ENCODE measurements around the gene CHST11. TPM values are rescaled to one million over a fixed set of nuclear protein-coding genes. Genes with fewer than 3 reads are reported as not detected.
A peak's percentile ranks its signal among the peaks of the same experiment; 100 is the strongest.

The CHST11 gene
- total RNA-seq (2012; rRNA removed) (1.4 TPM in 2 replicates), polyA plus RNA-seq (2012; rRNA removed) (2.7 and 4.3 TPM in 2 replicates), Bru-seq, nascent RNA (percentile 31 among the genes with signal in this experiment), BruChase-seq, experiment 1, labeled RNA remaining after a 6-hour chase (percentile 36 among the genes with signal in this experiment), BruChase-seq, experiment 2, labeled RNA remaining after a 2-hour chase (percentile 33 among the genes with signal in this experiment)
- polyA plus RNA-seq (2012; cell fraction: cytosol; rRNA removed), result 2.5 and 2.8 TPM in 2 replicates
- 0.69 and 1.6 TPM in 2 replicates for polyA plus RNA-seq (2012; cell fraction: nucleus; rRNA removed; ENCODE audit: low replicate concordance)
- long read RNA-seq, result 0 reads

DNA sequence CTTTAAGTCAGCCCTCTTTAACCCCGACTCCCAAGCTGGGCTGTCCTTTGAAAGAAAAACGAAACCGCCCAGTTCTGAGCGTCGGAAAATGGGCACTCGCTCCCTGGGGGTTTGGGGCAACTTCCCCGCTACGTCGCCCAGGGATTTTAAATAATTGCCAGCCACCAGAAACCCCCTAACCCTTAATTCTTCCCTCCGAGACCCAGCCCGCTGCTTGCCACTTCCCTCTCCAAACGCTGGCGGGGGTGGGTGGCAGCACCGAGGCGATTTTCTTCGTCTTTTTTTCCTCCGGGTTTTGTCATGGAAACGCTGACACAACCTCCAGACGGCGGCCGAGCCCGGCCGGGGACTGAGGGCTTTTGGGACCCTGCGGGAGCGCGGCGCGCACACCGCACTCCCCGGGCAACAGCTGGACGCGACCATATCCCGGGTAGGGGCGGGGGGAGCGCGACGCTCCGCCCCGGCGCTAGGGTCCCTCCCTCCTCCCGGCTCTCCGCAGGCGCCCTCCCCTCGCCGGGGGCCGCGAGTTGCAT is at the start of gene CHST11:
Gene CHST11, plus strand, starts transcription at position 532 of the 533 bp plus-strand sequence.
- no peak within 1 kb of the TSS for H3K14ac ChIP-seq (replicated peaks; ENCODE audit: low read depth, low read length)
- in situ Hi-C loops (cut with MboI; ENCODE audit: low sequenced_read_pairs) (no loop called here), dilution Hi-C loops (cut with HindIII; ENCODE audit: low sequenced_read_pairs, unreplicated experiment) (no loop called here), intact Hi-C loops (cut with micrococcal nuclease) (loop anchor here (2.0 kb wide), 1 partner anchor 420 kb away; no protein-coding TSS in a partner anchor)
- H3K56ac ChIP-seq (ENCODE audit: extremely low read depth, insufficient read depth, low read length), result no peak within 1 kb of the TSS
- peaks cover 7% of the 10 kb centered on the region for H3K9me1 ChIP-seq (ENCODE audit: insufficient read depth, low read length)
- TF ChIP-seq MAZ (IDR thresholded peaks at IDR 0.05; ENCODE audit: borderline replicate concordance, low read depth, low read length) (peak; percentile 87; the same call in 1 of the 2 replicates), CTCF (conservative IDR thresholded peaks at IDR 0.05; ENCODE audit: low read depth, low read length) (peak; percentile 18; the same call in 1 of the 2 replicates), POLR2A (IDR thresholded peaks at IDR 0.05; ENCODE audit: low read depth, low read length) (peak; percentile 30; the same call in 1 of the 2 replicates), MXI1 (IDR thresholded peaks at IDR 0.05; ENCODE audit: borderline replicate concordance, low read depth, low read length) (no peak)
- H3K27ac ChIP-seq (ENCODE audit: insufficient read depth, low read length), result no peak within 1 kb of the TSS
- WGBS, 2 experiments (ENCODE audit: extremely low coverage in 2 of 2, insufficient read length in 1 of 2), result 1% methylated on average over 15 of the region's 47 CpGs; no CpG with 5 or more reads in 1 of the 2 experiments
- no TSS peak for BruUV-seq (replicated peaks)
- H2AFZ ChIP-seq (replicated peaks; ENCODE audit: low read length, poor library complexity), result peak within 1 kb of the TSS; percentile 92
- no peak within 1 kb of the TSS for H4K91ac ChIP-seq (ENCODE audit: insufficient read depth, low read depth, low read length)
- H3K9ac ChIP-seq (ENCODE audit: low read depth, low read length), result peak within 1 kb of the TSS; percentile 57
- no peaks in the 10 kb centered on the region for H4K20me1 ChIP-seq (ENCODE audit: insufficient read depth, low read length)
- H3K23ac ChIP-seq (ENCODE audit: low read depth, low read length), result peak within 1 kb of the TSS; percentile 36; the same call in 1 of the 2 replicates
- peak within 1 kb of the TSS in 1 of 2 experiments; percentile 12; a peak in 1 of 4 replicates for H4K8ac ChIP-seq (ENCODE audit: low read depth in 2 of 2, low read length in 2 of 2)
- ATAC-seq (ENCODE audit: low read depth) (peak; percentile 95), DNase-seq (peak; percentile 79)
- H3K18ac ChIP-seq (ENCODE audit: low read depth, low read length), result no peak within 1 kb of the TSS
- H3K4me2 ChIP-seq (ENCODE audit: low read depth, low read length), result peak within 1 kb of the TSS; percentile 88
- ChIA-PET POLR2A (ENCODE audit: unreplicated experiment) (no interaction called here), CTCF (interaction anchor here (1.5 kb wide), 1 partner anchor 75 kb away, joined by 4 read pairs; no protein-coding TSS in a partner anchor)
- H3K9me3 ChIP-seq (ENCODE audit: control insufficient read depth, insufficient read depth, low read length), result no peaks in the 10 kb centered on the region
- peaks cover 2% of the 10 kb centered on the region; the same call in 1 of the 2 replicates for H3K4me1 ChIP-seq (ENCODE audit: control insufficient read depth, insufficient read depth, low read length)
- no peak within 1 kb of the TSS for H2BK20ac ChIP-seq (ENCODE audit: low read depth, low read length)
- no peak within 1 kb of the TSS for H2AK5ac ChIP-seq (ENCODE audit: low read depth, low read length)
- no peak within 1 kb of the TSS for H2AK9ac ChIP-seq (replicated peaks; ENCODE audit: low read depth, low read length, poor library complexity)
- peak within 1 kb of the TSS; percentile 20; the same call in 1 of the 2 replicates for H2BK120ac ChIP-seq (ENCODE audit: low read depth, low read length)
- H3K36me3 ChIP-seq (ENCODE audit: control insufficient read depth, insufficient read depth, low read length), result no peaks in the 10 kb centered on the region
- peak within 1 kb of the TSS; percentile 69 for H3K4me3 ChIP-seq (ENCODE audit: insufficient read depth, low read depth, low read length)
- no peak within 1 kb of the TSS for H3K4ac ChIP-seq (ENCODE audit: low read depth, low read length)
- peaks cover 0 to 6% of the 10 kb centered on the region in 2 experiments; a peak in 1 of 4 replicates for H3K79me1 ChIP-seq (ENCODE audit: low read depth in 1 of 2, low read length in 2 of 2)
- no peak within 1 kb of the TSS for H2BK15ac ChIP-seq (ENCODE audit: low read depth, low read length)
- H4K5ac ChIP-seq (ENCODE audit: low read depth, low read length), result no peak within 1 kb of the TSS
- no peak within 1 kb of the TSS for H2BK5ac ChIP-seq (ENCODE audit: low read depth, low read length, poor library complexity, severe bottlenecking)
- H3K27me3 ChIP-seq (ENCODE audit: control insufficient read depth, insufficient read depth, low read length), result peaks cover 18% of the 10 kb centered on the region
